ENCODE results near the gene PCDHGB5.
A peak's percentile ranks its signal among the peaks of the same experiment; 100 is the strongest.
"Not testable (repeated sequence)": the region's sequence is repeated elsewhere in the genome, so short reads cannot be mapped to it uniquely, and the experiment has no call there.

The PCDHGB5 gene

DNA sequence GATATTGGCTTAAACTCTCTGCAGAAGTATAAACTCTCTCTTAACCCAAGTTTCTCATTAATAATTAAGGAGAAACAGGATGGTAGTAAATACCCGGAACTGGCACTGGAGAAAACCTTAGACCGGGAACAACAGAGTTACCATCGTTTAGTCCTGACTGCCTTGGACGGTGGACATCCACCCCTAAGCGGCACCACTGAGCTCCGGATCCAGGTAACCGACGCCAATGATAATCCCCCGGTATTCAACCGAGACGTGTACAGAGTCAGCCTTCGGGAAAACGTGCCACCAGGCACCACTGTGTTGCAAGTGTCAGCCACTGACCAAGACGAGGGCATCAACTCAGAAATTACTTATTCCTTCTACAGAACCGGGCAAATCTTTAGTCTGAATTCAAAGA is 861 bp downstream of the PCDHGB5 start:
- no peak overlapping the region for H3K27ac ChIP-seq
- no peak for TF ChIP-seq ZFX (IDR thresholded peaks at IDR 0.05)
- TF ChIP-seq, protein P1, sequence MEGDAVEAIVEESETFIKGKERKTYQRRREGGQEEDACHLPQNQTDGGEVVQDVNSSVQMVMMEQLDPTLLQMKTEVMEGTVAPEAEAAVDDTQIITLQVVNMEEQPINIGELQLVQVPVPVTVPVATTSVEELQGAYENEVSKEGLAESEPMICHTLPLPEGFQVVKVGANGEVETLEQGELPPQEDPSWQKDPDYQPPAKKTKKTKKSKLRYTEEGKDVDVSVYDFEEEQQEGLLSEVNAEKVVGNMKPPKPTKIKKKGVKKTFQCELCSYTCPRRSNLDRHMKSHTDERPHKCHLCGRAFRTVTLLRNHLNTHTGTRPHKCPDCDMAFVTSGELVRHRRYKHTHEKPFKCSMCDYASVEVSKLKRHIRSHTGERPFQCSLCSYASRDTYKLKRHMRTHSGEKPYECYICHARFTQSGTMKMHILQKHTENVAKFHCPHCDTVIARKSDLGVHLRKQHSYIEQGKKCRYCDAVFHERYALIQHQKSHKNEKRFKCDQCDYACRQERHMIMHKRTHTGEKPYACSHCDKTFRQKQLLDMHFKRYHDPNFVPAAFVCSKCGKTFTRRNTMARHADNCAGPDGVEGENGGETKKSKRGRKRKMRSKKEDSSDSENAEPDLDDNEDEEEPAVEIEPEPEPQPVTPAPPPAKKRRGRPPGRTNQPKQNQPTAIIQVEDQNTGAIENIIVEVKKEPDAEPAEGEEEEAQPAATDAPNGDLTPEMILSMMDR (conservative IDR thresholded peaks at IDR 0.05) = no peak

DNA sequence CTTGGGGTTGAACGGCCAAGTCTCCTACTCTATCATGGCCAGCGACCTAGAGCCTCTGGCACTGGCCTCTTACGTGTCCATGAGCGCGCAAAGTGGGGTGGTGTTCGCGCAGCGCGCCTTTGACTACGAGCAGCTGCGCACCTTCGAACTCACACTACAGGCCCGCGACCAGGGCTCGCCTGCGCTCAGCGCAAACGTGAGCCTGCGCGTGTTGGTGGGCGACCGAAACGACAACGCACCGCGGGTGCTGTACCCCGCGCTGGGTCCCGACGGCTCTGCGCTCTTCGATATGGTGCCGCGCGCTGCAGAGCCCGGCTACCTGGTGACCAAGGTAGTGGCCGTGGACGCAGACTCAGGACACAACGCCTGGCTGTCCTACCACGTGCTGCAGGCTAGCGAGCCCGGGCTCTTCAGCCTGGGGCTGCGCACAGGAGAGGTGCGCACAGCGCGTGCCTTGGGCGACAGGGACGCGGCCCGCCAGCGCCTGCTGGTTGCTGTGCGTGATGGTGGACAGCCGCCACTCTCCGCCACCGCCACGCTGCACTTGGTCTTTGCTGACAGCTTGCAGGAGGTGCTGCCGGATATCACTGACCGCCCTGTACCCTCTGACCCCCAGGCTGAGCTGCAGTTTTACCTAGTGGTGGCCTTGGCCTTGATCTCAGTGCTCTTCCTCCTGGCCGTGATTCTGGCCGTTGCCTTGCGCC is 2.0 kb downstream of the PCDHGB5 start:
- H3K27ac ChIP-seq = no peak overlapping the region
- TF ChIP-seq ZFX (IDR thresholded peaks at IDR 0.05) = no peak
- TF ChIP-seq, protein P1 (conservative IDR thresholded peaks at IDR 0.05) = no peak

DNA sequence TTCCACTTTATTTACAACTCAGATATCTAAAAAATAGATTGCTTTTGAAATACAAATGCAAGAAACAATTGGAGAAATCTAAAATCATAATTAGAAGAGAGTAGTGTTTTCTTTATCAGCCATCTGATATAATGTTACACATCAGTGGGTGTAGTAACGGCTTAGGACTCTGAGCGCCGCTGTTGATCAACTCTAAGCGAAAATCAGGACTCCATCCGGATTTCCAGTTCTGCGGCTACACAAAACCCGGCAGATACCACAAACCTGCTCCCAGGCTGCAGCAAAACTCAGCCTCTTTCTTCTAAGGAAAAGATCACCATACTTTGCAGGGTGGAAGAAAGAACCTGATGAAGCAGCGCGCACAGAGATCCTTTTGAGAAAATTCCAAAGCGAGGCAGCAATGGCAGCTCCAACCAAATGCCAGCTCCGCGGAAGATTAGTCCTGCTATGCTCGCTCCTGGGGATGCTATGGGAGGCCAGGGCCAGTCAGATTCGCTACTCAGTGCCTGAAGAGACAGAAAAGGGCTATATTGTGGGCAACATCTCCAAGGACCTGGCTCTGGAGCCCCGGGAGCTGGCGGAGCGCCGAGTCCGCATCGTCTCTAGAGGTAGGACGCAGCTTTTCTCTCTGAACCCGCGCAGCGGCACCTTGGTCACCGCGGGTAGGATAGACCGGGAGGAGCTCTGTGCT is 5.0 kb downstream of the PCDHGB5 start, which contains the start of gene PCDHGA9:
Gene PCDHGA9, plus strand, starts transcription at position 226 of the 691 bp plus-strand sequence. Its CDS starts 175 bp downstream, at position 401.
- H3K27ac ChIP-seq = no peak within 1 kb of the TSS
- TF ChIP-seq ZFX (IDR thresholded peaks at IDR 0.05) = no peak
- TF ChIP-seq, protein P1 (conservative IDR thresholded peaks at IDR 0.05) = peak; percentile 80

DNA sequence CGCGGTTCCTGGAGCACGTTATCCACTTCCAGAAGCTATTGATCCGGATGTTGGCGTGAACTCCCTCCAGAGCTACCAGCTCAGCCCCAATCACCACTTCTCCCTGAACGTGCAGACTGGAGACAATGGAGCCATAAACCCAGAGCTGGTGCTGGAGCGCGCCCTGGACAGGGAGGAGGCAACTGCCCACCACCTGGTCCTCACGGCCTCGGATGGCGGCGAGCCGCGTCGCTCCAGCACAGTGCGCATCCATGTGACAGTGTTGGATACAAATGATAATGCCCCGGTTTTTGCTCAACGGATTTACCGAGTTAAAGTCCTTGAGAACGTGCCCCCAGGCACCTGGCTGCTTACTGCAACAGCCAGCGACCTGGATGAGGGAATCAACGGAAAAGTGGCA is 5.6 kb downstream of the PCDHGB5 start:
- TF ChIP-seq ZFX (IDR thresholded peaks at IDR 0.05) = no peak
- TF ChIP-seq, protein P1 (conservative IDR thresholded peaks at IDR 0.05) = no peak
- no peak overlapping the region for H3K27ac ChIP-seq

DNA sequence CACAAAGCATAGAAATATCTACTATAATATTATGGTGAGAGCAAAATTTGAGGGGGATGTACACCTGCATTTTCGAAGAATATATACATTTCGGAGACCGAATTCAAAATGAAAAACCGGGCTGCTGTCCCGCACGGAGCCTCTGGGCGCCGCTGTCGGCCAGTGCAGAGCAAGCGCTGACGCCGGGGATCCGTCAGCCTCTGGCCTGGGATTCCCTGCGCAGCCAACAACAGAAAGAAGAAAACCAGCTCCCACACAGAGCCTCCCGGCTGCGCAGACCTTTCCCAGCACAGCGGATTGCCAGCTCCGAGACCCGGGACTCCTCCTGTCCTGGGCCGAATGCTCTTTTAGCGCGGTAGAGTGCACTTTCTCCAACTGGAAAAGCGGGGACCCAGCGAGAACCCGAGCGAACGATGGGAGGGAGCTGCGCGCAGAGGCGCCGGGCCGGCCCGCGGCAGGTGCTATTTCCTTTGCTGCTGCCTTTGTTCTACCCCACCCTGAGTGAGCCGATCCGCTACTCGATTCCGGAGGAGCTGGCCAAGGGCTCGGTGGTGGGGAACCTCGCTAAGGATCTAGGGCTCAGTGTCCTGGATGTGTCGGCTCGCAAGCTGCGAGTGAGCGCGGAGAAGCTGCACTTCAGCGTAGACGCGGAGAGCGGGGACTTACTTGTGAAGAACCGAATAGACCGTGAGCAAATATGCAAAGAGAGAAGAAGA is 10.2 kb downstream of the PCDHGB5 start, which contains the start of gene PCDHGB6:
Gene PCDHGB6, plus strand, starts transcription at position 232 of the 716 bp plus-strand sequence. Its CDS starts 182 bp downstream, at position 414.
- H3K27ac ChIP-seq = not testable (repeated sequence)
- TF ChIP-seq, protein P1 (conservative IDR thresholded peaks at IDR 0.05) = peak; percentile 78

DNA sequence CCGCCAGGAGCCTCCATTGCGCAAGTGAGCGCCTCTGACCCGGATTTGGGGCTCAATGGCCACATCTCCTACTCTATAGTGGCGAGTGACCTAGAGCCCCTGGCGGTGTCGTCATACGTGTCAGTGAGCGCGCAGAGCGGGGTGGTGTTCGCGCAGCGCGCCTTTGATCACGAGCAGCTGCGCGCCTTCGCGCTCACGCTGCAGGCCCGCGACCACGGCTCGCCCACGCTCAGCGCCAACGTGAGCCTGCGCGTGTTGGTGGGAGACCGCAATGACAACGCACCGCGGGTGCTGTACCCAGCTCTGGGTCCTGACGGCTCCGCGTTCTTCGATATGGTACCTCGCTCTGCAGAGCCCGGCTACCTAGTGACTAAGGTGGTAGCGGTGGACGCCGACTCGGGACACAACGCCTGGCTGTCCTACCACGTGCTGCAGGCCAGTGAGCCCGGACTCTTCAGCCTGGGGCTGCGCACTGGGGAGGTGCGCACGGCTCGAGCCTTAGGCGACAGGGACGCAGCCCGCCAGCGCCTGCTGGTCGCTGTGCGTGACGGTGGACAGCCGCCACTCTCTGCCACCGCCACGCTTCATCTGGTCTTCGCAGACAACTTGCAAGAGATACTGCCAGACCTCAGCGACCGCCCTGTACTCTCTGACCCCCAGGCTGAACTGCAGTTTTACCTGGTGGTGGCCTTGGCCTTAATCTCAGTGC is 12.0 kb downstream of the PCDHGB5 start:
- no peak overlapping the region for H3K27ac ChIP-seq
- TF ChIP-seq ZFX (IDR thresholded peaks at IDR 0.05) = no peak
- TF ChIP-seq, protein P1 (conservative IDR thresholded peaks at IDR 0.05) = no peak
